K562 treated with DMSO at 1 percent for 4 hours (cell line): Measurements from ENCODE around the gene PRMT5. TPM values are rescaled to one million over a fixed set of nuclear protein-coding genes. Genes with fewer than 3 reads are reported as not detected.

Experiments used
- total RNA-seq: library from RNA; unstranded; fragments of 300-600 nt; gene quantifications from 2 replicates; pipeline ENCODE4 v1.2.3, GENCODE V29; 2022; ENCODE audit not compliant: insufficient read depth

Gene PRMT5
- total RNA-seq: 89.0 and 103 TPM in 2 replicates

DNA sequence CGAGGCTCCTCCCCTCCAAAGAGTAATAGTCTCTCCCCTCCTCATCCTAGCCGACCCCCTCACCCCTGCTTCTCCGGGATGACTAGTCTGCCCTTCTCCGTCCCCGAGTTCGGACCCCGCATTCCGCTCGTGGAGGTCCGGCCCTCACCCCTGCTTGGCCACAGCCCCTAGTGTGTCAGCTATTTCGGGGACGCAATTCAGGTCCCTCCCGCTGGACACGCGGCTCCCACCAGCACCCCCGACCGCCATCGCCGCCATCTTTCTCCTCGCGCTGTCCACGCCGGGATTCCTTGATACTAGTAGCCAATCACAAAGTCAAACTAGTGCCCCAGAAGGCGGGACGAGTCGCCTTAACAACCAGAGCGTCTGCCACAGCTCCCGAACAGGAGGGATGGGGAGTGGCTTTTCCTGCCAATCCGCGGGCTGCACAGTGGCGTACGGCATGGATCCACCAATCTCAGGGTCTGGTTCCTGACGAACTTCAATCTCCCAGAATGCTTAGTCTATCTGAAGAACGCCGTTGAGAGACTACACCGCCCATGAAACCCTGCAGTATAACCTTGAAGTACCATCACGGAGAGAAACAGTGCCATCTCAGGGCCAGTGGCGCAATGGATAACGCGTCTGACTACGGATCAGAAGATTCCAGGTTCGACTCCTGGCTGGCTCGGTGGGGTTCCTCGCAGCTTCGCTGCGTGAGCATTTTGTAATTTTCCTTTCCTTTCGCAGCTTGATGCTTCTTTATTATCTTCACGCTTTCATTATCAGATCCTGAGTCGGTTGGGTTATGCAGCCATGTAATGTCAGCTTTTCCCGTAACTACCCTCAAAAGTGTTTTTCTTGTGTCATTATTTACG is at the start of gene PRMT5:
PRMT5 (minus strand) TSS at position 273 of the 857 bp plus-strand sequence; CDS start at position 258, 15 bp downstream.

DNA sequence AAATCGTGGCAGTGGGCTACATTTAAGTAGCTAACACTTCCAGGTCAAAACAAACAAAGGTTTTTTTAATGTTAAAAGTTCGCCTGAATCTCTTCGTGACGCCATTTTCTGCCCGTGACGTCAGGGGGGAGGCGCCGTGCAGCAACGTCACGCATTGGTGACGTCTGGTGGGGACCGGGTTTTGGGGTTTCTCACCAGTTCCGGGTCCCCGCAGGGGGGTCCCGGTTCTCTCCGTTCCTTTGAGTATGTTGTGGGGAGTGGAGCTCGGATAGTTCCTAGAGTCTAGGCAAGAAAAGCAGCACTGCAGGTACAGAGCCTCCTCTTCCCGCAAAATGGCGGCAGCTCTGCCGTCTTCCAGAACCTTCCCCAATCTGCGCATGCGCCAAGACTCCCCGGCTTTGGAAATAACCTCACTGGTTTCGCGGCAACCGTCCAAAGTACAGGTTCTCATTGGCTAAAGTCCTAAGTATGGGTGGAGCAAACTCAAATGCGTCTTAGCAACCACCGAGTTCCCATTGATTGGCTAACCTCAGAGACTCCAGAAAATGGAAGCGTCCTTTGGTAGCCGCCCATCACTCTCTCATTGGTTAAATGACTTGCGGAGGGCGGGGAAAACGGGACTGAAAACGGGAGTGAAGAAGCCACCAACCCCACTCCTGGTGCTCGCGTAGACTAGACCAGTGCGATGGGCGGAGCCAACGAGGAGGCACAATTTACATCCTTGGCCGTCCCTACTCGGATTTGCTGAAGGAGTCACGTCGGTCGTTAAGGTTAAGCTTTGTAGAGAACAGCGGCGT is 10.2 kb downstream of the PRMT5 start, which contains the start of gene RBM23:
RBM23 (minus strand) TSS at position 346 of the 797 bp plus-strand sequence.

DNA sequence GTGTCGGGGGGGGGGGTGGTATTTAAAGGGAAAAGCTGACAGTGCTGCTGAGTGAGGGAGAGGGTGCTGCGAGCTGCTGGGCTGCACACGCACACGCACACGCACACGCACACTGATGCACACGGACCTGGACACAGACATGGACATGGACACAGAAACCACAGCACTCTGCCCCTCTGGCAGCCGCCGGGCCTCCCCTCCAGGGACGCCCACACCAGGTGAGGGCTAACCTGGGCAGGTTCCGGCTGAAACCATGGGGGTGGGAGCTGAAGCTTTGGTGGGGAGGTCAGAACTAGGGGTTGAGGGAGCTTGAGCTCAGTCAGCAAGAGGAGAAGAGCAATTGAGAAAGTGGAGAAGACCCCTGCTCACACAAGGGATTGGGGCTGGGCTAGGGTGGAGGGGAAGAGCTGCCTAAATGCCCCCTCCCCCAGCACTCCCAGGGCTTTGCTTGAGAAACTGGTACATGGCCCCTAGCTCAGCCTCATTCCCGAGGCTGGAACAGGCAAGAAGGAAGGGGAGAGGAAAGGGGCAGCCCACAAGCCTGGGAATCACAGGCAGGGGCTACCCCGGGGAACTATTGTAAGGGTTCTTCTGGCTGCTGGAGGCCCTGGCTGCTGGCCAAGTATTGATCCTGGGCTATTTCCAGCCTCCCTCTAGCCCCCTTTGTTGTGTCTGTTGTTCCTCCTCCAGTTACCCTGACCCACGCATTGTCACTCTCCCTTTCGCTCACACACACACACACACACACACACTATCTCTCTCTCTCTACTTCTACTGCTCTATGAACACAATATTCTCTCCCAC is 45.8 kb downstream of the PRMT5 start, which contains the start of gene REM2:
REM2 (plus strand) TSS at position 50 of the 804 bp plus-strand sequence; CDS start at position 116, 66 bp downstream.

DNA sequence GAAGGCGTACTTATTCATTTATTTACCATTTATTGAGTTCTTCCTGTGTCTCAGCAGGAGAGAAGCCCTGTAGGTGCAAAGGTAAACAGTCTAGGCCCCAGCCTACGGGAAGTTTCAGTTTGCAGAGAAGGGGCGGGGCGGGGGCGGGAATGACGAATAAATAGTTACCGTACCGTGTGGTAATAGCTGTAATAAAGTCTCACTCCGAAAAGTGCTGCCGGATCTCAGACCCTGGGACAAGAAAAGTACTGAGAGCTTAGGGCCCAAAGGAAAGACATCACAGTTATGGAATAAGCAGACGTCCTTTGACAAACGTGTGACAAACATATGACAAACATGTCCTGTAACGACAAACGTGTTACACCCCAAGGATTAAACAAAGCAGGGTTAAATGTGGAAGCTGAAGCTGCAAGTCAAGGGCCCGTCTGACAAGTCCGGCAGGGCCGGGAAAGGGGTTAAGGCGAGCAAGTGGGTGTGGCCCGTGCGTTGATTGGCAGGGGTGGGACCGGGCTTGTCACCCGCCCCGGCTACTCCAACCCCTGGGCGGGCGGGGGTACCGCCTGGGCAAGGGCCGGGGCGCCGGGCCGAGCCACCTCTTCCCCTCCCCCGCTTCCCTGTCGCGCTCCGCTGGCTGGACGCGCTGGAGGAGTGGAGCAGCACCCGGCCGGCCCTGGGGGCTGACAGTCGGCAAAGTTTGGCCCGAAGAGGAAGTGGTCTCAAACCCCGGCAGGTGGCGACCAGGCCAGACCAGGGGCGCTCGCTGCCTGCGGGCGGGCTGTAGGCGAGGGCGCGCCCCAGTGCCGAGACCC is 57.7 kb downstream of the PRMT5 start, which contains the start of gene LRP10:
LRP10 (plus strand) TSS at position 517 of the 809 bp plus-strand sequence. CDS start 564 bp downstream, outside the sequence.

Other genes starting within 250 kb of the PRMT5 start
- 120 TPM in 2 replicates for gene OXA1L, start 162.7 kb downstream of the PRMT5 start, total RNA-seq
- gene SLC7A7, start 113.9 kb downstream of the PRMT5 start, total RNA-seq: 1.6 and 1.8 TPM in 2 replicates
- 95.9 and 102 TPM in 2 replicates for gene MRPL52, start 99.5 kb downstream of the PRMT5 start, total RNA-seq
- 3.7 and 4.5 TPM in 2 replicates for gene MMP14, start 92.8 kb downstream of the PRMT5 start, total RNA-seq
- gene LRP10, start 57.6 kb downstream of the PRMT5 start, total RNA-seq: 40.9 and 49.4 TPM in 2 replicates
- 2.6 and 3.2 TPM in 2 replicates for gene REM2, start 46.2 kb downstream of the PRMT5 start, total RNA-seq
- 21.8 and 38.3 TPM in 2 replicates for gene RBM23, start 10.2 kb downstream of the PRMT5 start, total RNA-seq
- 95.0 and 103 TPM in 2 replicates for gene HAUS4, start 27.7 kb upstream of the PRMT5 start, total RNA-seq
- 22.0 and 24.4 TPM in 2 replicates for gene AJUBA, start 53.2 kb upstream of the PRMT5 start, total RNA-seq
- 20.4 and 22.2 TPM in 2 replicates for gene C14orf93, start 80.8 kb upstream of the PRMT5 start, total RNA-seq
- gene PSMB5, start 105.5 kb upstream of the PRMT5 start, total RNA-seq: 132 and 139 TPM in 2 replicates
- not detected in 2 replicates for gene PSMB11, start 112.8 kb upstream of the PRMT5 start, total RNA-seq
- gene CDH24, start 128.1 kb upstream of the PRMT5 start, total RNA-seq: 15.0 and 18.2 TPM in 2 replicates
- 81.9 and 107 TPM in 2 replicates for gene ACIN1, start 165.8 kb upstream of the PRMT5 start, total RNA-seq
- 37.4 and 41.8 TPM in 2 replicates for gene C14orf119, start 166.1 kb upstream of the PRMT5 start, total RNA-seq
- gene CIROP, start 175.6 kb upstream of the PRMT5 start, total RNA-seq: not detected in 2 replicates
- gene CEBPE, start 189.9 kb upstream of the PRMT5 start, total RNA-seq: not detected in 2 replicates